SK-N-SH (cell line): ENCODE results near the gene RMC1. TPM values are rescaled to one million over a fixed set of nuclear protein-coding genes. Genes with fewer than 3 reads are reported as not detected.

ENCODE experiments used
- CTCF ChIA-PET: fragments of 300-600, 350-600 bp; formaldehyde crosslinking; extraction: SDS; loops from one replicate; lab custom pipeline; 2021; lab: Yijun Ruan, JAX
- POLR2A ChIA-PET: fragments of 350-600 bp; sonication (Branson Sonifier 250); formaldehyde crosslinking; extraction: SDS; loops from one replicate; lab custom pipeline; 2020; ENCODE audit warnings: antibody characterized with exemption, inconsistent platforms; lab: Yijun Ruan, JAX
- DNase-seq: peaks from one replicate; pipeline ENCODE4 v3.0.0; 2012
- H2AFZ ChIP-seq: fragments of 200-600 bp; sonication (generic); 2 replicates; pipeline ENCODE4 v1.8.1; 2016; ENCODE audit warnings: antibody characterized with exemption, mild to moderate bottlenecking, low read depth
- H3F3A ChIP-seq: fragments of 200-600 bp; sonication (generic); replicated peaks from 2 replicates; pipeline ENCODE3; 2016; ENCODE audit warnings: antibody characterized with exemption, mild to moderate bottlenecking; ENCODE audit not compliant: insufficient read depth
- H3K27ac ChIP-seq, 2 experiments: fragments of 200-500 bp in 1 of 2; fragments of 200-600 bp in 1 of 2; sonication (Bioruptor generic) in 1 of 2; sonication (generic), shearing (Covaris generic) in 1 of 2; 2 replicates each; pipeline versions ENCODE4 v1.5.1 to v1.6.1; 2014 to 2016; ENCODE audit warnings: low read depth in 2 of 2, inconsistent platforms in 1 of 2, low read length in 1 of 2, mild to moderate bottlenecking in 1 of 2, mixed read lengths in 1 of 2
- H3K27me3 ChIP-seq: fragments of 200-600 bp; sonication (generic), shearing (Covaris generic); 2 replicates; pipeline ENCODE4 v1.6.1; 2016; ENCODE audit warnings: mixed run types; ENCODE audit not compliant: insufficient read depth
- H3K36me3 ChIP-seq, 2 experiments: fragments of 200-500 bp in 1 of 2; fragments of 200-600 bp in 1 of 2; sonication (Bioruptor generic) in 1 of 2; sonication (generic) in 1 of 2; replicated peaks in 1 of 2; 2 replicates each; pipeline versions ENCODE3 to v1.5.1; 2014 to 2016; ENCODE audit warnings: low read length in 1 of 2, mild to moderate bottlenecking in 1 of 2; ENCODE audit not compliant: insufficient read depth in 2 of 2, control insufficient read depth in 1 of 2
- H3K4me1 ChIP-seq, 2 experiments: fragments of 200-500 bp in 1 of 2; fragments of 200-600 bp in 1 of 2; sonication (Bioruptor generic) in 1 of 2; sonication (generic), shearing (Covaris generic) in 1 of 2; 2 replicates each; pipeline versions ENCODE4 v1.5.1 to v1.6.1; 2014 to 2016; ENCODE audit warnings: low read depth in 1 of 2, low read length in 1 of 2, mixed run types in 1 of 2; ENCODE audit not compliant: insufficient read depth in 2 of 2, control insufficient read depth in 1 of 2
- H3K4me2 ChIP-seq: fragments of 200-600 bp; sonication (generic), shearing (Covaris generic); 2 replicates; pipeline ENCODE4 v1.6.1; 2017; ENCODE audit warnings: mixed run types
- H3K4me3 ChIP-seq, 2 experiments: fragments of 200-500 bp in 1 of 2; fragments of 200-600 bp in 1 of 2; sonication (Bioruptor generic) in 1 of 2; sonication (generic), shearing (Covaris generic) in 1 of 2; 2 replicates each; pipeline versions ENCODE4 v1.5.1 to v1.8.1; 2014 to 2016; ENCODE audit warnings: low read depth in 2 of 2, inconsistent platforms in 1 of 2, low read length in 1 of 2, mild to moderate bottlenecking in 1 of 2, mixed read lengths in 1 of 2, moderate library complexity in 1 of 2
- H3K79me2 ChIP-seq: fragments of 200-600 bp; sonication (generic); 2 replicates; pipeline ENCODE4 v1.8.1; 2017; ENCODE audit warnings: mild to moderate bottlenecking; ENCODE audit not compliant: insufficient read depth
- H3K9ac ChIP-seq: fragments of 200-600 bp; sonication (generic); 2 replicates; pipeline ENCODE4 v1.6.1; 2017; ENCODE audit warnings: mixed run types
- H3K9me2 ChIP-seq: fragments of 200-600 bp; sonication (generic); 2 replicates; pipeline ENCODE4 v1.6.1; 2017; ENCODE audit warnings: mixed run types
- H3K9me3 ChIP-seq: fragments of 200-600 bp; sonication (generic); 2 replicates; pipeline ENCODE4 v1.6.1; 2017; ENCODE audit warnings: mixed run types, mild to moderate bottlenecking, moderate library complexity
- H4K20me1 ChIP-seq: fragments of 200-600 bp; sonication (generic); 2 replicates; pipeline ENCODE4 v1.6.1; 2017; ENCODE audit warnings: mild to moderate bottlenecking, mixed run types; ENCODE audit not compliant: insufficient read depth
- CHD2 ChIP-seq: fragments of 150-350 bp; IDR thresholded peaks from 2 replicates; pipeline ENCODE4 v1.6.1; 2018; ENCODE audit warnings: low read length; ENCODE audit not compliant: partially characterized antibody
- CTCF ChIP-seq: fragments of 200-600 bp; sonication (generic); IDR thresholded peaks from 2 replicates; pipeline ENCODE4 v1.6.1; 2017; ENCODE audit warnings: antibody characterized with exemption, mild to moderate bottlenecking, moderate library complexity
- ELF1 ChIP-seq: IDR thresholded peaks from 2 replicates; pipeline ENCODE4 v1.4.0; 2012
- GABPA ChIP-seq: IDR thresholded peaks from 2 replicates; pipeline ENCODE4 v1.4.0; 2012; ENCODE audit warnings: low read depth, mild to moderate bottlenecking
- GATA2 ChIP-seq: sonication (generic); formaldehyde crosslinking; IDR thresholded peaks from 2 replicates; pipeline ENCODE4 v1.5.0; 2020; ENCODE audit warnings: mild to moderate bottlenecking, missing genetic modification reagents
- IRF3 ChIP-seq: fragments of 150-350 bp; IDR thresholded peaks from 2 replicates; pipeline ENCODE4 v1.6.1; 2016; ENCODE audit warnings: mild to moderate bottlenecking, low read depth, low read length
- MAX ChIP-seq: IDR thresholded peaks from 2 replicates; pipeline ENCODE4 v1.4.0; 2012; ENCODE audit warnings: low read depth
- MEF2A ChIP-seq: IDR thresholded peaks from 2 replicates; pipeline ENCODE4 v1.4.0; 2012; ENCODE audit warnings: low read depth, borderline replicate concordance
- MXI1 ChIP-seq: IDR thresholded peaks from 2 replicates; pipeline ENCODE4 v1.6.1; 2012; ENCODE audit warnings: mild to moderate bottlenecking, low read depth, low read length, improper control_type of control experiment
- NFIC ChIP-seq: IDR thresholded peaks from 2 replicates; pipeline ENCODE4 v1.4.0; 2012; ENCODE audit warnings: borderline replicate concordance
- RAD21 ChIP-seq: IDR thresholded peaks from 2 replicates; pipeline ENCODE4 v1.6.1; 2012; ENCODE audit warnings: mild to moderate bottlenecking, low read length
- RCOR1 ChIP-seq: fragments of 150-350 bp; IDR thresholded peaks from 2 replicates; pipeline ENCODE4 v1.6.1; 2017; ENCODE audit warnings: antibody characterized with exemption, low read length
- REST ChIP-seq: IDR thresholded peaks from 2 replicates; pipeline ENCODE4 v1.6.1; 2012; ENCODE audit warnings: mild to moderate bottlenecking, low read depth, low read length, moderate library complexity
- TCF12 ChIP-seq: IDR thresholded peaks from 2 replicates; pipeline ENCODE4 v1.4.0; 2012
- YY1 ChIP-seq: IDR thresholded peaks from 2 replicates; pipeline ENCODE4 v1.4.0; 2012; ENCODE audit warnings: low read depth, mild to moderate bottlenecking
- WGBS: methylation state at CpG from one replicate; pipeline ENCODE4 v1.1.6; 2017; ENCODE audit warnings: low lambda C conversion rate; 5-methylcytosine and 5-hydroxymethylcytosine counted together
- polyA plus RNA-seq, 3 experiments: library from polyadenylated mRNA; depleted of rRNA; stranded (reverse); fragments of >200 nt; gene quantifications; 2 replicates each; pipeline ENCODE4 v1.2.3, GENCODE V29; 2012

RMC1 gene
- polyA plus RNA-seq, 1 of the 3 experiments (the other 2 are of a cell fraction) = 26.4 TPM

- Histone ChIP-seq H3K4me3 (no peak overlapping the region), H4K20me1 (no peaks in the 10 kb centered on the region), H3K4me1 (no peaks in the 10 kb centered on the region), H3K36me3 (peaks cover 71 to 80% of the 10 kb centered on the region in 2 experiments), H3K4me2 (no peak overlapping the region), H2AFZ (no peak overlapping the region), H3F3A (no peaks in the 10 kb centered on the region), H3K27ac (no peak overlapping the region), H3K27me3 (no peaks in the 10 kb centered on the region), H3K9me2 (no peaks in the 10 kb centered on the region), H3K9me3 (no peaks in the 10 kb centered on the region), H3K9ac (no peak overlapping the region), H3K79me2 (no peaks in the 10 kb centered on the region; the same call in 1 of the 2 replicates)
- TF ChIP-seq MAX = no peak
- no peak for TF ChIP-seq TCF12
- no peak for TF ChIP-seq MXI1
- TF ChIP-seq ELF1 = no peak
- no peak for TF ChIP-seq RCOR1
- TF ChIP-seq IRF3 = no peak
- TF ChIP-seq NFIC = no peak
- TF ChIP-seq GATA2 (CRISPR knock-in tag) = no peak
- TF ChIP-seq RAD21 = no peak
- no peak for TF ChIP-seq GABPA
- no peak for TF ChIP-seq CTCF
- CTCF ChIA-PET = interaction anchor here (1.1 to 1.8 kb wide), 2 partner anchors 15 to 27 kb away, joined by 5 to 6 read pairs; no protein-coding TSS in a partner anchor
- POLR2A ChIA-PET = no interaction called here
- DNase-seq = no peak
- 98% methylated on average over 6 of the region's 6 CpGs for WGBS
These were observed 31.8 kb upstream of the RMC1 start for GRCh38 chr18:23471486-23471885.

- Histone ChIP-seq H2AFZ (no peak overlapping the region), H3K4me1 (peaks cover 0 to 2% of the 10 kb centered on the region in 2 experiments; a peak in 1 of 4 replicates), H3F3A (peaks cover 24% of the 10 kb centered on the region), H3K27ac (no peak overlapping the region), H3K9me2 (no peaks in the 10 kb centered on the region), H3K9me3 (no peaks in the 10 kb centered on the region), H3K9ac (no peak overlapping the region), H3K4me2 (no peak overlapping the region), H4K20me1 (no peaks in the 10 kb centered on the region), H3K4me3 (no peak overlapping the region), H3K79me2 (no peaks in the 10 kb centered on the region), H3K36me3 (peaks cover 43 to 76% of the 10 kb centered on the region in 2 experiments), H3K27me3 (no peaks in the 10 kb centered on the region)
- TF ChIP-seq REST = no peak
- TF ChIP-seq TCF12 = no peak
- TF ChIP-seq YY1 = no peak
- no peak for TF ChIP-seq IRF3
- TF ChIP-seq CHD2 = no peak
- no peak for TF ChIP-seq MEF2A
- POLR2A ChIA-PET = no interaction called here
- no peak for DNase-seq
- CTCF ChIA-PET = no interaction called here
- WGBS = 92% methylated on average over 3 of the region's 3 CpGs
These were observed 23.3 kb upstream of the RMC1 start for GRCh38 chr18:23479829-23480505.
